ENCODE results near the gene INSYN2B. TPM values are rescaled to one million over a fixed set of nuclear protein-coding genes. Genes with fewer than 3 reads are reported as not detected.

INSYN2B gene
- total RNA-seq, 6 donors from 2014 or later, result 0.06 to 0.10 TPM; not detected in 4

DNA sequence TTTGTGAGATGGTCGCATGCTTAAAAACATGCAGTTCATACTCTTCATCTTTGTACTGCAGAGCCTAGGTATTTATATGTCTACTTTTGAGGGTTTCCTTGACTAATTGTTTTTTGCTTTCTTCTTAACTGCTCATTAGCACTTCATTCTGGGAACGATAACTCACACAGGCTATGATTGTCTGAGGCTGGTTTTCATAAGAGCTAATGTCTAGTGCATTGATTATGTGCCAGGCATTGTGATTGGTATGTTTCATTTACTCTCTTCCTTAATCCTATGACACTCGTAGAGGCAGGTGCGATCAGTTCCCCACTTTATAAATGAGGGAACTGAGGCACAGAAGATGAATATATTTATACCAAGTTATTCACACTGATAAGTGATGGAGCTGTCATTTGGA, 93.6 kb downstream of the INSYN2B start:
- Histone ChIP-seq H3K4me1 (no peaks in the 10 kb centered on the region), H3K27me3 (no peaks in the 10 kb centered on the region), H3K27ac (no peak overlapping the region), H3K36me3 (no peaks in the 10 kb centered on the region), H3K4me3 (no peak overlapping the region), H3K9me3 (no peaks in the 10 kb centered on the region)
- 85 to 93% methylated on average over 4 of the region's 4 CpGs for WGBS, 2 donors
- ATAC-seq (ENCODE audit: low FRiP score in 2 of 2) (no peak), DNase-seq (no peak)
- no peak for TF ChIP-seq POLR2A (IDR thresholded peaks at IDR 0.05)
- TF ChIP-seq CTCF (IDR thresholded peaks at IDR 0.05), result no peak
- no peak for TF ChIP-seq POLR2AphosphoS5 (IDR thresholded peaks at IDR 0.05)
- no peak for TF ChIP-seq EP300 (IDR thresholded peaks at IDR 0.05)

- ATAC-seq (ENCODE audit: low FRiP score in 2 of 2), result no peak
- Histone ChIP-seq H3K27me3 (no peaks in the 10 kb centered on the region), H3K9me3 (no peaks in the 10 kb centered on the region), H3K27ac (no peak overlapping the region), H3K36me3 (no peaks in the 10 kb centered on the region), H3K4me3 (no peak overlapping the region), H3K4me1 (no peaks in the 10 kb centered on the region)
- WGBS, 2 donors, result 90% methylated on average over 2 of the region's 2 CpGs
- no peak for DNase-seq
- TF ChIP-seq POLR2A (IDR thresholded peaks at IDR 0.05), result no peak
- no peak for TF ChIP-seq POLR2AphosphoS5 (IDR thresholded peaks at IDR 0.05)
- TF ChIP-seq EP300 (IDR thresholded peaks at IDR 0.05), result no peak
- no peak for TF ChIP-seq CTCF (IDR thresholded peaks at IDR 0.05)
These were observed 94.3 kb downstream of the INSYN2B start for GRCh38 chr5:169886033-169886432.

DNA sequence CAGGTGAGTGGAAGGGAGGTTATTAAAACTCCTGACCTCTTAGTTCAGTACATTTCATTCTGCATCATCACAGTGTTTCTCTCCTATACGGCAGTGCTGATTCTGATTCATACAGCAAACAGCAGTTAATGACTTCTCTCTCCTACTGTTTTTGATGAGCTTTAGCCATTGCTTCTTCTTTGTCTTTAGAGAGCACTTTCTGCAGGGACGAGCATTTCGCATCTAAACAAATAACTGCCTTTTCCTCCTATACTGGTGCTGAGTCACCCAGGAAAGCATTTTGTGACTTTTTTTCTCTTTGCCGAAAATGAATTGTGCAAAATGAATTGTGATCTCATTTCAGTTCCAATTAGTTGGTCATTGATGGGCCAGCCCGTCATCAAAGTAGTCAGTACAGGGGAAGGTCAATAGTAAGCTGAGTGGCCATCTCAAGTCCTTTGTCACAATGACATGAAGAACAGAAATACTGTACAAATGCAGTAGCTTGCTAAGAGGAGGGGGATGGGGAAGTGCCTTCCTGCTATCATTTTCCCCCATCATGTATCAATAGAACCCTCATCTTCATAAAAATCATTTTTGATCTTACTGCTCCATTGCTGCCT, 98.5 kb downstream of the INSYN2B start:
- Histone ChIP-seq H3K9me3 (no peaks in the 10 kb centered on the region), H3K27ac (peak overlapping the region in 1 of 4 donors; percentile 1), H3K4me1 (peaks cover 0 to 6% (median under 1%) of the 10 kb centered on the region in 4 donors), H3K36me3 (no peaks in the 10 kb centered on the region), H3K27me3 (no peaks in the 10 kb centered on the region), H3K4me3 (no peak overlapping the region)
- no peak for DNase-seq
- 68 to 83% methylated on average over 5 of the region's 5 CpGs for WGBS, 2 donors
- no peak for ATAC-seq (ENCODE audit: low FRiP score in 2 of 2)
- no peak for TF ChIP-seq EP300 (IDR thresholded peaks at IDR 0.05)
- no peak for TF ChIP-seq POLR2A (IDR thresholded peaks at IDR 0.05)
- no peak for TF ChIP-seq CTCF (IDR thresholded peaks at IDR 0.05)
- no peak for TF ChIP-seq POLR2AphosphoS5 (IDR thresholded peaks at IDR 0.05)

- WGBS, 2 donors, result 94 to 96% methylated on average over 2 of the region's 2 CpGs
- TF ChIP-seq POLR2AphosphoS5 (IDR thresholded peaks at IDR 0.05), result no peak
- no peak for TF ChIP-seq POLR2A (IDR thresholded peaks at IDR 0.05)
- TF ChIP-seq CTCF (IDR thresholded peaks at IDR 0.05), result no peak
- TF ChIP-seq EP300 (IDR thresholded peaks at IDR 0.05), result no peak
These were observed 99.5 kb downstream of the INSYN2B start for GRCh38 chr5:169880785-169881184.

More at GRCh38 chr5:169880785-169881184, 99.5 kb downstream of the INSYN2B start:
- Histone ChIP-seq H3K4me1 (peaks cover 3 to 11% (median 9%) of the 10 kb centered on the region in 4 donors), H3K27ac (peak overlapping the region in 3 of 4 donors; percentile 11 to 64 (median 30)), H3K27me3 (no peaks in the 10 kb centered on the region), H3K9me3 (no peaks in the 10 kb centered on the region), H3K36me3 (no peaks in the 10 kb centered on the region), H3K4me3 (no peak overlapping the region)
- ATAC-seq (ENCODE audit: low FRiP score in 2 of 2) (no peak), DNase-seq (no peak)
